Epithelial cell of umbilical artery (primary cell): ENCODE data around the gene DDX41. TPM values are rescaled to one million over a fixed set of nuclear protein-coding genes. Genes with fewer than 3 reads are reported as not detected.

Source experiments
- total RNA-seq: library from RNA; depleted of rRNA; stranded (reverse); fragments of >200 nt; gene quantifications from 2 replicates; pipeline ENCODE4 v1.2.3, GENCODE V29; 2014

Gene DDX41
- total RNA-seq, result 84.5 and 96.1 TPM in 2 replicates

GRCh38 chr5:177516601-177517568 lies at the start of gene DDX41:
TSS of gene DDX41 (minus strand) at chr5:177516961. CDS start at chr5:177516945, 16 bp downstream.

GRCh38 chr5:177554474-177555111 lies 37.8 kb upstream of the DDX41 start, which contains the start of gene FAM193B:
TSS of gene FAM193B (minus strand) at chr5:177554563. CDS start at chr5:177554458, 105 bp downstream.

GRCh38 chr5:177509381-177509951 lies 7.3 kb downstream of the DDX41 start, which contains the start of gene DOK3:
TSS of gene DOK3 (minus strand) at chr5:177509826. CDS start at chr5:177509540, 286 bp downstream.

GRCh38 chr5:177497292-177498012 lies 19.3 kb downstream of the DDX41 start, which contains the start of gene PDLIM7:
TSS of gene PDLIM7 (minus strand) at chr5:177497604. CDS start at chr5:177496512, 1,092 bp downstream.

GRCh38 chr5:177473443-177474001 lies 43.2 kb downstream of the DDX41 start, which contains the start of gene DBN1:
TSS of gene DBN1 (minus strand) at chr5:177473634. CDS start at chr5:177473521, 113 bp downstream.

Other genes with a start within 250 kb of the DDX41 start
- gene RAB24, start 213.2 kb downstream of the DDX41 start, total RNA-seq, result 15.6 and 20.5 TPM in 2 replicates
- gene PRELID1, start 213.2 kb downstream of the DDX41 start, total RNA-seq, result 156 and 217 TPM in 2 replicates
- gene MXD3, start 205.1 kb downstream of the DDX41 start, total RNA-seq, result 14.0 and 39.8 TPM in 2 replicates
- gene LMAN2, start 165.3 kb downstream of the DDX41 start, total RNA-seq, result 441 and 442 TPM in 2 replicates
- gene RGS14, start 159.0 kb downstream of the DDX41 start, total RNA-seq, result 5.2 and 7.5 TPM in 2 replicates
- not detected in 2 replicates for gene SLC34A1, start 132.5 kb downstream of the DDX41 start, total RNA-seq
- not detected in 2 replicates for gene PFN3, start 116.3 kb downstream of the DDX41 start, total RNA-seq
- 1.3 and 1.7 TPM in 2 replicates for gene F12, start 107.4 kb downstream of the DDX41 start, total RNA-seq
- gene GRK6, start 90.3 kb downstream of the DDX41 start, total RNA-seq, result 27.0 and 31.0 TPM in 2 replicates
- 5.8 and 10.8 TPM in 2 replicates for gene PRR7, start 70.1 kb downstream of the DDX41 start, total RNA-seq
- gene DBN1, start 43.3 kb downstream of the DDX41 start, total RNA-seq, result 152 and 161 TPM in 2 replicates
- gene PDLIM7, start 19.4 kb downstream of the DDX41 start, total RNA-seq, result 54.4 and 99.4 TPM in 2 replicates
- 0.65 and 3.6 TPM in 2 replicates for gene DOK3, start 7.1 kb downstream of the DDX41 start, total RNA-seq
- 11.7 and 13.1 TPM in 2 replicates for gene FAM193B, start 37.6 kb upstream of the DDX41 start, total RNA-seq
- 215 and 232 TPM in 2 replicates for gene TMED9, start 75.2 kb upstream of the DDX41 start, total RNA-seq
- 31.3 and 35.7 TPM in 2 replicates for gene B4GALT7, start 83.2 kb upstream of the DDX41 start, total RNA-seq